ENCODE results near the gene FGF21.
A peak's percentile ranks its signal among the peaks of the same experiment; 100 is the strongest.

The FGF21 gene

DNA sequence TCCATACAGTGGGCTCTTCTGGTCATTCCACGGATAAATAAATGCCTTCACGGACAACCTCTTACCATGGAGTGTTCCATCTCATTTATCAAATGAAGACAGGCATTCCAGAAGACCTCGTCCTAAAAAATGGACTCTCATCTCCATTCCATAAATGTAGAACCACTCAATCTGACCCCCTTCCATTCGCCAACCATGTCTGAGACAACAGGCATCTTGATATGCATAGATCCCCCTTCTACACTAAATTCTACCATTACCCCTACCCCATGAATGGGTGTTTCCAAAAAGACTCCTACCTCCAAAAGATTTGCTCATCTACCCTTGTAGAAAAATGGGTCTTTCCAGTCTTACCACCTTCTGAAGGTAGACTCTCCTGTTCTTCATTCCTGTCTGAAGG is 23.9 kb upstream of the FGF21 start:
- no peak for DNase-seq

DNA sequence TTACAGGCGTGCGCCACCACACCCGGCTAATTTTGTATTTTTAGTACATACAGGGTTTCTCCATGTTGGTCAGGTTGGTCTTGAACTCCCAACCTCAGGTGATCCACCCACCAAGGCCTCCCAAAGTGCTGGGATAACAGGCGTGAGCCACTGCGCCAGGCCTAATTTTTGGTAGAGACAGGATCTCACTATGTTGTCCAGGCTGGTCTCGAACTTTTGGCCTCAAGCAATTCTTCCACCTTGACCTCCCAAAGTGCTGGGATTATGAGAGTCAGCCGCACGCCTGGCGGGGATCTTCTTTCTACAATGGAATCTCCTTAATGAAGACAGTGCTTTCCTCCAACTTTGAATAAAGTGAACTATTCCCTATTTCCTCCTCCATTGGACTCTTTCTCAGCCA is 20.7 kb upstream of the FGF21 start:
- DNase-seq: no peak

DNA sequence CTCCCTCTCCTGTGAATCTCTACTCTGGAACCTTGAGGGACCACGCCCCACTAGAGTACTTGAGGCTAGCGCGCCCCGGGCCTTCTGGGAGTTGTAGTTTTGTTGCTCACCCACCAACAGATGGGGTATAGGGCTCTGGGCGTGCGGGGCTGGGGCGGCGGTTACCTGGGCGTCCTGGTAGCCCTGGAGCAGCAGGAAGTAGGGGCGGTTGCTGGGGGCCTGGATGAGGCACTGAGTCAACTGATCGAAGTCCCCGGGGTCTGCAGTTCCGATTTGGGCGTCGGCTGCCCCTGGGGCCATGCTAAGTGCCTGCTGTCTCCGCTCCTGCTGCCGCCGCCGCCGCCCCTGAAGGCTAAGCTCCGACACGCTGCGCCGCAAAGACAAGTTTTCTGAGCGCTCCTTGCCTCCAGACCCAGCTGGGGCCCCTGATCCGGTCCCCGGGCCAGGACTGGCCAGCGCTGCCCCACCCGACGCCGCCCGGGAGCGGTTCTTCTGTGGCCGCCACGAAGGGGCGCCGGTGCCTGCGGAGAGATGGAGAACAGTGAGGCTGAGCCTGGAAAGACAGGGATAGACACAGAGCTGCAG is 20.2 kb upstream of the FGF21 start:
- no peak for DNase-seq

DNA sequence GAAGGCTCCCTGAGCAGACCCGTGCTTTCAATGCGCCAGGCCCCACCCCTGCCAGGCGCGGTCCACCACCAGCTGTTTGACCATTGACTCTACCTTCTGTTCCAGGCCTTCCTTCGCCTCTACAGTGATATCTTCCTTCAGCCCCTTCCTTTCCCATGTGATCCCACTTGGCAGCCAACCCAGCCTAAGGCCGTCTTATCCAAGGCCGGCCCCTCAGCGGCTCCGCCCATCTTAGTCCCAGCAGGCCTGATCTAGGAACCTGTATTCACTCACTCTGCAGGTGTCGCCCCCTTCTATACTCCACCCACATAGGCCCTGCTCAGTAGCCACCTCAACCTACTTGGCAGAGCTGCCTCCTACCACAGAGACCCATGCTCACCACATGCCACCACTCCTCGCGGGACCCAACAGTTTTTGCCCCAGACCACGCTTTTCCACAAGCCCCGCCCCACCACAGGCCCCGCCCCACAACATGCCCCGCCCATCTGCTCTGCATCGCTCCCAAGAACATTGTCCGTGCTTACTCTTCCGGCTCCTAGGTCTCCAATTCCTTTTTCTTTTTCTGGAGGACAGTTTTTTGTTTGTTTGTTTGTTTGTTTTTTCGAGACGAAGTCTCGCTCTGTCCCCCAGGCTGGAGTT is 17.8 kb upstream of the FGF21 start:
- no peak for DNase-seq

DNA sequence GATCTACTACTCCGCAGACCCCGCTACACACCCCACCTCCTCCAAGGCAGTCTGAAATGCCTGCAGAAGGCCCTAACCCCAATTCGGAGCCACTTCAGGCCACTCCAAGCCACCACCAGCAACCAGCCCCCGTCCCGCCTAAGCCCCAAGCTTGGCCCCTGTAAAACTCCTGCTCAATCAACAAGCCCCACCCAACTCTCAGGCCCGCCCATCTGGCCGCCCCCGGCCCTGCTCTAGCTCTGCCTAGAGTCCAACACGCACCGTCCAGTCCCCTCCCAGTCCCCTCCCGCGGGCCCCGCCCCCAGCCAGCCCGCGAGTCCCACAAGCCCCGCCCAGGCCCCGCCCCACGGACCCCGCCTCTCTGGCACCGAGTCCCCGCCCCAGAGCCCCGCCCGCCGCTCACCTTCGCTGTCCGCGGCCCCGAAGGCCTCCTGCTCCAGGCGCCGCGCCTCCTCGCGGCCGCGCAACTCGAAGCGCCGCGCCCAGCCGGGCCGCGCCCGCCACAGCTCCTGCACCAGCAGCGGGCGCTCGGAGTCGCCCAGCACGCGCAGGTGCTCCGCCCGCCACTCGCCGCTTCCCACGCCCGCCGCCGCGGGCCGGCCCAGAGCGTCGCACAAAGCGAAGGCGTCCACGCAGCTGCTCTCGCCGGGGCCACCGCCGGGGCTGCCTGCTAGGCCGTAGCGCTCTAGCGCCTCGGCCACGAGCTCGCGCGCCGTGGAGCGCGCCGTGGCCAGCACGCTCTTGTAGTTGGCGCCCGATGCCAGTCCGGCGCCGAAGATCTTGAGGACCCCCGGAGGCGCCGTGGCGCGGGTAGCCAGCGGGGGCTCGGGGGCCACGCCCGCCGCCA is 16.5 kb upstream of the FGF21 start:
- peak in 1 of 2 donors; percentile 60 for DNase-seq

DNA sequence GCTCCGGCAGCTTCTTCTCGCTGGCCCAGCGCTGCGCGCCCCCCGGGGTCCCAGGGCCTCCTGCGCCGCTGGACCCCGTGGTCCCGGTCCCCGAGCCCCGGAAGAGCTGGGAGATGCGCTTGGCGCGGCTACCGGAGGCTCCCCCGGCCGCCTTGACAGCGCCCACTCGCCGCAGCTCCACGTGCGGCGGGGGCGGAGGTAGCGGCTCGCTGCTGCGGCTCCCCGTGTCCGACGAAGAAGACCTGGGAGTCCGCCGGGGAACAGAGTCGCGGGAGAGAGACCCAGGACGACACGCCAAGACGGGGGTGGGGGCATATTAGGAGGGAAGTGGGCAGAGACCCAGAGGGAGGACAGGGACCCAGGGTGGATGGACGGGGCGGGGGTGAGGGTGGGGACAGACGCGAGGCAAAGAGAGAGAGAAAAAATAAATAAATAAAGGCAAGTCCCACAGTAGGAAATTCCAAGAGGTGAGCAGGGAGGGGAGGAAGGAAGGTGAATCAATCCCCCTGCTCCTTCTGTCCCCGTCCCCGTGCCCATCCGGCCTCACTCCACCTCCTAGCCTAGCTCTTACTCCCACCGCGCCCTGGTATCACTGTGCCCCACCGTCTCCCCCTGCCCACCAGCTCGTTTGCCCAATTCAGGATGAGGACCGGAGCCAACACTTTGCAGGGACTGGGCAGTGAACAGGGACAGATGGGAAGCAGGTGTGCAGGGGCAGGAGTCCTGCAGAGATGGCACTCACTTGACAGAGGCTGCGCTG is 15.7 kb upstream of the FGF21 start:
- no peak for DNase-seq

DNA sequence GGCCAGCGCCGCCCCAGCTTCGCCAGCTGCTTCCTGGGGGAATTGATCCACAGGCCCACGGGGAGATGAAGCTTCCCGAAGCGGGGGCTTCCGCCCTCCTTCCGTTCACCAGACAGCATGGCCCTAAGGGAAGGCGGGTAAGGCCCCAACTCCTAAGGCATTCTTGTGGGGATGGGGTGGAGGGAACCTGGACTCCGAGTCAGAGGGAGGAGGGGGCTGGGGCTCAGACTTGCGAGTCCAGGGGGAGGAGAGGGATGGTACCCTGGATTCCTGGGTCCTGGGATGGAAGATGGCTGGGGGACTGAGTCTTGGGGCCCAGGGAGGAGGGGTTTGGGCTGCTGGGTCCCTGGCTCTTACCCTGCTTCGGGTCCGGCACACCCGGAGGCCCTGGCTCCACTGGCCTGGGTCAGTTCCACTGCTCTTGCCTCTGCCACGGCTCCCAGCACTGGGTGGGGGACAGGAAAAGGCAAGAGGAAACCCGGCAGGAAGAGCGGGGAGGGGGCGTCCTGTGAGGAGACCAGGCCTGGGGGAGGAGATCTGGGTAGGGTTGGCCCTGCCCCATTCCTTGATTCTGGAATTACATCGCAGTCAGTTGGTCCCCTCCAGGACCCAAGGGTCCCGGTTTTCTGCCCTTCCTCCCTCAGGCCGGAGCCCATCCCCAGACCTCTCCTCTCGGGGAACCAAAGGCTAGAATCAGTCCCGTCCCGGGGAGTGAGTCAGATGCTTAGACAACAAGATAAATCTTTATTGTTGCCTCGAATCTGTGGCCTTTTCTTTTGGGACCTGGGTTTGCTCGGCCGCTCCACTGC is 15.0 kb upstream of the FGF21 start, which contains the start of gene RASIP1:
Gene RASIP1 (minus strand): TSS at position 447 of the 809 bp plus-strand sequence. CDS start 328 bp downstream, at position 119.
- no peak for DNase-seq

DNA sequence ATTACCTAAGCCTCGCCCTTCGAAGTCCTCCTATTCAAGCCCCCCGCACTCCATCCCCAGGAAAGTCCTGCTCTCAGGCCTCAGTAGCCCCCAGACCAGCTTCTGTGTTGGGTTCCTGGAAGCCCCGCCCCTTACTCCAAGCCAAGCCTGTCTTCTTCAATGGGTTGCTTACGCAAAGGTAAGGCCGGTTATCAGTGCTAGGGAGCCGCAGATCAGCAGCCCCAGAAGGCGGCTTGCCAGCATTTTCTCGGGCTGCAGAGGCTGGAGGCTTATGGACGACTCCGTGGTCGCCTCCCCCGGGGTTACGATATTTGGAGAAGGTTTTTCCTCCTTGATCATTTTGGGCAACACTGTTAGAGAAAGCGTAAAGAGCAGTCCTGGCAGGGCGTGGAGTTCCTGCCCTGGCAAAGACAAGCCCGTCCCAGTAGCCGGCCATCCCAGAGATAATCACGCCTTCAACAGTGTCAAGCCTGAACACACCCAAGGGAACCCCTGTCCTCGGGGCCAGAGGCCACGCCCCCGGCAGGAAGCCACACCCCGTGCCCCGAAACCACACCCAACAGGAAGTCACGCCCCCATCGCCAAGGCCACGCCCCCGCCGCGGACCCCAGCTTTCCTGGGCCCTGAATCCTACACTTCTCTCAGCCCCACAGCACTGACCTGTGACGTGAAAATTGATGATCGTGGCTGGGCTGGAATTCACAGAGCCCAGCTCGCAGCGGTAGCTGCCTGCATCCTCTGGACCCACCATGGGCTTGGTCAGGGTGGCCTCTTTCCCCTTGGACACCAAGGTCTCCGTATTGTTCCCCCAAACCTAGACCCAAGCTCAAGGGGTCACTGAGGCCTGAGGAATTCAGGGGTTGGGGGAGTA is 14.0 kb upstream of the FGF21 start:
- DNase-seq: no peak

DNA sequence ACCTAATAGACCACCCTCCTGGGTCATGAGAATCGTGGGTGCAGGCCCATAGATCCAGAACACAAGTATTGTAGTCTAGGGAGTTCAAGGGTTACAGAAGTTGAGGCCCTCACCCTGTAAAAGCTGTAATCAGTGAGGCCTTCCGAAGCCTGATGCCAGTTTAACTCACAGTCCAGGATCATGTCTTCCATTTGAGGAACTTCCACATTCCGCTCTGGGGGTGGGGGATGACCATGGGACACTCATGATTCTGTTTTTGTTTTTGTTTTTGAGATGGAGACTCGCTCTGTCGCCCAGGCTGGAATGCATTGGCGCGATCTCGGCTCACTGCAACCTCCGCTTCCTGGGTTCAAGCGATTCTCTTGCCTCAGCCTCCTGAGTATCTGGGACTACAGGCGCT is 13.2 kb upstream of the FGF21 start:
- DNase-seq: no peak

DNA sequence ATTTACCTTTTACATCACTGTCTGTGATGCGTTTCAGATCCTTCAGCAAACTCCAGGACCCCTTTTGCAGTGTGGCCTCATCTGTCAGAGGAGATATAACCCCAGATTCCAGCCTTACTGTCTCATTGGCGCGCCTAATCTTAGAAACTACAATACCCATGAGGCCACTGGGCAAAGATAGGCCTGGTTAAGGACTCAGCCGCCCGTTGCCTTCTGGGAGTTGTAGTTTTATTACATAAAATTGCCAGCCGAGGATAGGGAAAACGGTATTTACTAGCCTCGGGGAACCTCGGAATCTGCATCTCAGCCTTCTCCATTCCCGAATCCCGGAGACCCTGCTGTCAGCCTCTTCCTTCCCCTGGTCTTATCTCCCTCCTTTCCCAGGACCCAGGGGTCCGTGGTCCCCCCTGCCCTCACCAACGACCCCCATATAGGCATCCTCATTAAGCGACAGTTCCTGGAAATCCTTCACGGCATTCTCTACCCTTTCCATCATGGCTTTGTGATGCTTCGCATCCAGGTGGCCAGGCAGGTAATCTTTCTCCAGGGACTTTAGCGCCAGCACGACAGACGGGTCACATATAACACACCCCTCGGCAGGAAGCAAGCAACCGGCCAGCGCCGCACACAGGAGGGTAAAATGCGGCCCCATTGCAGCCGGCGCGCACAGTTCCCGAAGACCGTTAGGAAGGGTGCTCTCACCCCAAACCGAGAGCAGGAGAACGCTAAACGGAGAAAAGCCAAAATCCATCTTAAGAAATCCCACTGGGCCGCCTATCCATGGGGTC is 9.9 kb upstream of the FGF21 start:
- no peak for DNase-seq

DNA sequence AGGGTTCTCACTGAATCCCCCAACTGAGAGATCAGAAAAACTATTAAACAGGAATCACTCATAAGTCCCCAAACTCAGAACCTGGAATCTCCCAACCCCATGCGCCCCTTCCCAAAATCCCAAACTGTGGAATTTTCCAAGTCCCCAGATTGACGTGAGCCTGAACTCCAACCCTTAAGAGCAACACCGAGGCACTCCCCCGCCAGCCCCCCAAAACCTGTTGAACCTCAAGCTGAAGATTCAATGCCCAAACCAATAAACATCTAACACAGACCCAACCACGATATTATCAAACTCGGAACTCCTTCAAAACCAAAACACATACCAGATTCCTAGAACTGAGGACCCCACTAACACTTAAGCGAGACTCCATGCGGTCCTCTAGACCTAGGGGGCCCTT is 9.2 kb upstream of the FGF21 start:
- no peak for DNase-seq

DNA sequence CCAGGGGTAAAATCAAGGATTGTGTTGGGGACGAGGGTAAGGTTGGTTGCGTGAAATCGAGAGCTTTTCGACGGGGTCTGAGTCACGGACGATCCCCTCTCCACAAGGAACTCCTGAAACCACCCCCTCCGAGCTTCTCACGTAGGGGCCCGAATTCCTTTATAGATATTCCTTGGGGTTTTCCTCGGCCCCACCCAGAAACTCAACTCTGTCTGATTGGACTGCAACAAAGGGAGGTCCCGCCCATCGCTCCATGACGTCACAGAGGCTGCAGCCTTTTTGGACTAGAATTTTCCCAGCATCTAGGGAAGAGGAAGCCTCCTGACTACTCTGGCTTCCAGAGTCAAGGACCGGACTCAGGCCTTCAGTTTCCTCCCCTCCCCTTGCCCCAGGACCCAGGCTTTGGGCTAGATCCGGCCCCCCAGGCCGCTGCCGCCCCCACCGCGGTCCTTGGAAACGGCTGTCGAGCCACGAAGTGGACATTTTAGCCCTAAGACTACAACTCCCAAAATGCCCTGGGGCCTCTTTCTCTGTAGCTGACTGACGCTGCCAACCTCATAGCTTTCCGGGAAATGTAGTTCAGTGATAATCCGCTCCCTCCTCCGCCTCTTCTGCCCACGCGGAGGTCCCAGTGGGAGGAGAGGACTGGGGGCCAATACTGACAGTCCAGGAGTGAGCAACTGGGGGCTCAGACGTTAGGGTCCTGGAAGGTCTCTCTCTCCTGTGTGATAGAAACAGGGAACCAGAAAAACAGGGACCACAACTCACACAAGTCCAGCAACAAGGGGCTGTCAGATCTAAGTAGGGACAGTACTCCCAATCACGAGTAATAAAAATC is 8.4 kb upstream of the FGF21 start, which contains the start of gene IZUMO1:
Gene IZUMO1 (minus strand): TSS at position 172 of the 838 bp plus-strand sequence. CDS start 1,050 bp downstream, outside the sequence.
- peak in 1 of 2 donors; percentile 34 for DNase-seq

DNA sequence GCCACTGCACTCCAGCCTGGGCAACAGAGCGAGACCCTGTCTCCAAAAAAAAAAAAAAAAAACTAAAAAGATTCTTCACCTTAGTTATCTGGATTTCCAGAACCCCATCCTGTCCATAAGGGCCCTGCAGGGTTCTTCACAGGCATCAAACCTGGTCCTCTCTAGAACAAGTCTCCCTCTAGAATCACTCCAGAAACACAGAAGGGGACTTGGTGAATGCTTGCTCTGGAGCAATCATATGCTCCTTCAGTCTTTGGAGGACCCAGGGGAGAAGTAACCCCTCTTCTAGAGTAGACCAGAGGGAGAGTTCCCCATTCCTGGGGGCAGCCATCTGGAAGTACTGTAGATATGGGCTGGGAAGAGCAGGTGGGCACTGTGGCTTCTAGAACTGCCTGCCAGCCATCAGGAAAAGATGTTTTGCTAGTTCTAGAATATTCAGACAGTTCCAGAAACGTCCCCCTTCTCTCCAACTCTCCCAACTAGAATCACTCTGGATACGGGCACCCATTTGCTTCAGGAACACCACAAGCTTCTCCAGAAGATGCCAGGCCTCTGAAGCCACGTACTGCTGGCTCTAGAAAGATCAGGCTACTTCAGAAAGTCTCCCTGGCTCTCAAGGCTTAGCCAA is 5.6 kb upstream of the FGF21 start:
- DNase-seq: no peak

DNA sequence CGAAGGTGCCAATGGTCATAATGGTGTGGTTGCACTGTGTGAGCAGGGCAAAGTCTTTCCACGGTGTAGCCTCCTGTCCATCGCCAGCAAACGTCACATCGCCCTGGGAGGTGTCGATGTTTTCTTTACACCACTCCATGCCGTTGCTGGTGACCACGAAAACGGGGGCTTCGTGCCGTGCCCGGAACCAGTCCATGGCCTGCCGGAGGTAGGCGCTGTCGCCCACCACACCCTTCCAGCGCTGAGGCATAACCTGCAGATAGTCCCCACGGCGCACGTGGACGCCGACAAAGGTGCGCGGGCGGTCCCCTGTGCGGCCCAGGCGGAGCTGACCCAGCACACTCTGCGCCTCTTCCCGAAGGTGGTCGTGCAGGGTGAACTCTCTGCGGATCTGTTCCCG is 5.0 kb upstream of the FGF21 start:
- DNase-seq: no peak

DNA sequence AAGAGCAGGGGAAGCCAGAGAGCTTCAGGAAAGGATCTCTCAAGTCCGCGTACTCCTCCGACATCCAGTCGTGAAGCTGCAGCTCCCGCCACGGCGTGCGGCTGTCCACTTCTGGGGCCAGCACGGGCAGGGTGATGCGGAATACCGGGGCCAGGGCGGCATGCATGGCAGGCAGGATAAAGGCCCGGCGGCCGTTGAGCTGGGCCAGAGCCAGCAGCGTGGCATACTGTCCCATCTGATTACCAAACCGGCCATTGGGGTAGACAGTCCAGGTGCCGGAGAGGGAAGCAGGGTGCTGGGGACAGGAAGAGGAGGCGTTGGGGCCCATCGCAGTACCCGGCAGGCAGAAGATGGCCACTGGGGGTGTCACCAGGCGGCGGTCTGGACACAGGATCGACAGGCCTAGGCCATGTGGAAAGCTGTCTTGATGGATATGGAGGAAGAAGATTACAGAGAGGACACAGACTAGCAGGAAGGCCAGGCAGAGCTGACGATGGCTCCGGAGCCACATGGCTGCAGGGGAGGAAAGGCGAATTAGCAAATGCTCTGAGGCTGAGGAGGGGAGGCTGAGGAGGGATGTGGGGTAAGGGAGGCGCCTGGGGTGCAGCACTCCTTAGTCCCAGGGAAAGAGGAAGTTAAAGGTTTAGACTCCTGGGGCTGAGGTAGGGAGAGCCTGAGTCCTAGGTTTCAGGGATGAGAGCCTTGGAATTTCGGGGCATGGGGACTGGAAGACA is 4.4 kb upstream of the FGF21 start:
- no peak for DNase-seq

DNA sequence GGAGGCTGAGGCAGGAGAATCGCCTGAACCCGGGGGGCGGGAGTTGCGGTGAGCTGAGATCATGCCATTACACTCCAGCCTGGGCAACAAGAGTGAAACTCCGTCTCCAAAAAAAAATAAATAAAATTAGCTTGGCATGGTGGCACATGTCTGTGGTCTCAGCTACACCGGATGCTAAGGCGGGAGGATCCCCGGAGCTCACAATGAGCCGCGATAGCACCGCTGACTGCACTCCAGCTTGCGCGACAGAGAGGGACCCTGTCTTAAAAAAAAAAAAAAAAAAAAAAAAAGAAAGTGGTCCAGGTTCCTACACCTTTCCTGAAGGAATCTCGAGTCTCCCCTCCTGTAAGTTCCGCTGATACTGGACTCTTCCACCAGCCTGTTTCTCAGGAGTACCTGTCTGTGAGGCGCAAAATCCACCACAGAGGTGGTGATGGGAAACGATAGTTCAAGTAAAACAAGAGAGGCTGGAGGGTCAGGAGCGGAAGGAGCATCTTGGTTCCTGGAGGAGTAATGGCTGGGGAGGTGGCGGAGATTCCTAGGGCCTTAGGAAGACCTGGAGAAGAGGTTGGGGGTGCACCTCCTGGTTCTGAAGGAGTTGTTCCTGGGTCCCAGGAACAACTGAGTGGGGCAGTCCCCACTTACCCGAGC is 3.4 kb upstream of the FGF21 start:
- DNase-seq: no peak

DNA sequence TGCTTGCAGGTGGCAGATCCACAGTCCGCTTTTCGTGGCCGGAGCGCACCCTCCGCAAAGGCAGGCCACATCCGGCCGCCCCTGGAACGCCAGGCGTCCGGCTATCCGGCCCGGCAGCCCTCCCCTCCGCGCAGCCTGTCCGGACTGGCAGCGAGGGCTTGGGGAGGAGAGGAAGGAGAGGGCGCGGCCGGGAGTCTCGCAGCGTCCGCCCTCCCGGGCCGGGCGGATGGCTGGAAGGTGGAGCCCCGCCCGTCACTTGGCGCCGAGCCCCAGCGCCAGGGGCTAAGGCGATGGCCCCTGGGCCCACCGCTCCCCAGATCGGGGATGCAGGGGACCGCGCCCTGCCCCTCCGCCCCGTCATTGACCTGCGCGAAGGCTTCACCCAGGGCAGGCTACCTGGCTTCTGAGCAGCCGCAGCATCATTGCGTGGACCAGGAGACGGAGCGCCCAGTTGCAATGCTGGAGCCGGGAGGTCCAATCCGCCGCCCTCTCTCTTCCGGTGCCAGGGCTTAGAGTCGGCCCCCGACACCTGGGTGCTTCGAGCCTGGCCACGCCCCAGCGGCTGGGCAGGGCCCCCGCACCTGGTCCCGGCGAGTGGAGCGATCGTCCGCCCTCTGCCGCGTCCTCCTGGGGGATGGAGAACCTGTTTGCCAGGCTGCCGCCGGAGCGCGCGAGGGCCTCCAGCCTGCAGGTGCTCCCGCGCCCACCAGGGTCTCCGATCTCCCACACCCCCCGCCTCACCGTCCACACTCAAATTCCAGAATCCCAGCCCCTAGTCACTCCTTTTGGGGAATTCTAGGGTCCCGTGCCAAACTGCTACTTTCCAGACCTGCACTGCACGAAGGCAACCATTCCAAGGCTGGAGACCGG is 2.6 kb upstream of the FGF21 start, which contains the start of gene FUT1:
Gene FUT1 (minus strand): TSS at position 146 of the 870 bp plus-strand sequence. CDS start 1,360 bp downstream, outside the sequence.
- no peak for DNase-seq

All from bone marrow (tissue), 2 donors.